Epithelial cell of proximal tubule (primary cell): Measurements from ENCODE around the gene NETO2. TPM values are rescaled to one million over a fixed set of nuclear protein-coding genes. Genes with fewer than 3 reads are reported as not detected.

Experiments
- DNase-seq: peaks from one replicate; pipeline ENCODE4 v3.0.0-alpha.2; 2011; ENCODE audit warnings: low read depth
- H3K4me3 ChIP-seq: 2 replicates; pipeline ENCODE4 v1.5.1; 2011; ENCODE audit warnings: low read depth, mild to moderate bottlenecking, low read length
- CTCF ChIP-seq: conservative IDR thresholded peaks from 2 replicates; pipeline ENCODE4 v1.5.1; 2012; ENCODE audit warnings: low read depth, mild to moderate bottlenecking, low read length
- total RNA-seq: library from RNA; depleted of rRNA; stranded (reverse); fragments of >200 nt; gene quantifications from 2 replicates; pipeline ENCODE4 v1.2.3, GENCODE V29; 2015

Gene NETO2
- total RNA-seq, 1 donor from 2014 or later = 41.2 TPM

GRCh38 chr16:47034455-47034854, 109.3 kb downstream of the NETO2 start:
- H3K4me3 ChIP-seq = no peak overlapping the region
- DNase-seq = no peak
- TF ChIP-seq CTCF = no peak

GRCh38 chr16:47033176-47033575, 110.6 kb downstream of the NETO2 start:
- DNase-seq = no peak
- no peak for TF ChIP-seq CTCF
- no peak overlapping the region for H3K4me3 ChIP-seq

GRCh38 chr16:47029724-47030123, 114.0 kb downstream of the NETO2 start:
- TF ChIP-seq CTCF = no peak
- DNase-seq = no peak

GRCh38 chr16:47028767-47029377, 114.9 kb downstream of the NETO2 start:
- no peak for TF ChIP-seq CTCF
- DNase-seq = no peak
- H3K4me3 ChIP-seq = no peak overlapping the region

More at GRCh38 chr16:47029724-47030123, 114.0 kb downstream of the NETO2 start:
- no peak overlapping the region for H3K4me3 ChIP-seq

Other genes starting within 250 kb of the NETO2 start
- gene DNAJA2, start 170.3 kb downstream of the NETO2 start, total RNA-seq = 49.8 and 71.3 TPM in 2 replicates